ENCODE measurements around the gene ADGRG3. TPM values are rescaled to one million over a fixed set of nuclear protein-coding genes. Genes with fewer than 3 reads are reported as not detected.

The ADGRG3 gene
- total RNA-seq, 4 donors from 2014 or later, result 3.8 to 14.2 (median 8.2) TPM

- Histone ChIP-seq H3K36me3 (no peaks in the 10 kb centered on the region), H3K27ac (no peak overlapping the region), H3K4me3 (replicated peaks in 1 of 3) (no peak overlapping the region), H3K4me1 (peaks cover 0 to 14% of the 10 kb centered on the region in 2 donors), H3K27me3 (no peaks in the 10 kb centered on the region), H3K9me3 (no peaks in the 10 kb centered on the region)
- WGBS, 2 donors, result 92 to 96% methylated on average over 11 of the region's 11 CpGs
- DNase-seq, result no peak
- TF ChIP-seq, protein P1, sequence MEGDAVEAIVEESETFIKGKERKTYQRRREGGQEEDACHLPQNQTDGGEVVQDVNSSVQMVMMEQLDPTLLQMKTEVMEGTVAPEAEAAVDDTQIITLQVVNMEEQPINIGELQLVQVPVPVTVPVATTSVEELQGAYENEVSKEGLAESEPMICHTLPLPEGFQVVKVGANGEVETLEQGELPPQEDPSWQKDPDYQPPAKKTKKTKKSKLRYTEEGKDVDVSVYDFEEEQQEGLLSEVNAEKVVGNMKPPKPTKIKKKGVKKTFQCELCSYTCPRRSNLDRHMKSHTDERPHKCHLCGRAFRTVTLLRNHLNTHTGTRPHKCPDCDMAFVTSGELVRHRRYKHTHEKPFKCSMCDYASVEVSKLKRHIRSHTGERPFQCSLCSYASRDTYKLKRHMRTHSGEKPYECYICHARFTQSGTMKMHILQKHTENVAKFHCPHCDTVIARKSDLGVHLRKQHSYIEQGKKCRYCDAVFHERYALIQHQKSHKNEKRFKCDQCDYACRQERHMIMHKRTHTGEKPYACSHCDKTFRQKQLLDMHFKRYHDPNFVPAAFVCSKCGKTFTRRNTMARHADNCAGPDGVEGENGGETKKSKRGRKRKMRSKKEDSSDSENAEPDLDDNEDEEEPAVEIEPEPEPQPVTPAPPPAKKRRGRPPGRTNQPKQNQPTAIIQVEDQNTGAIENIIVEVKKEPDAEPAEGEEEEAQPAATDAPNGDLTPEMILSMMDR (IDR thresholded peaks at IDR 0.05), result no peak
- TF ChIP-seq POLR2A (IDR thresholded peaks at IDR 0.05), result no peak
- intact Hi-C loops (cut with DNase I), result no loop called here
Measured at GRCh38 chr16:57703416-57704010, 35.4 kb downstream of the ADGRG3 start.

- H3K4me3 ChIP-seq (replicated peaks in 1 of 3), result no peak overlapping the region
- WGBS, 2 donors, result 54 to 56% methylated on average over 11 of the region's 11 CpGs
- peak overlapping the region in 2 of 3 donors; percentile 22 to 30 for H3K27ac ChIP-seq
- no peaks in the 10 kb centered on the region for H3K27me3 ChIP-seq
- peak; percentile 57 to 58 for DNase-seq
- no peaks in the 10 kb centered on the region for H3K36me3 ChIP-seq
- no peaks in the 10 kb centered on the region for H3K9me3 ChIP-seq
- intact Hi-C loops (cut with DNase I), result no loop called here
- H3K4me1 ChIP-seq, result peaks cover 0 to 14% of the 10 kb centered on the region in 2 donors
- TF ChIP-seq, protein P1 (IDR thresholded peaks at IDR 0.05), result no peak
- TF ChIP-seq POLR2A (IDR thresholded peaks at IDR 0.05), result no peak
Measured at GRCh38 chr16:57704011-57704904, 36.2 kb downstream of the ADGRG3 start.

- 96 to 97% methylated on average over 4 of the region's 4 CpGs for WGBS, 2 donors
- TF ChIP-seq, protein P1 (IDR thresholded peaks at IDR 0.05), result no peak
- TF ChIP-seq POLR2A (IDR thresholded peaks at IDR 0.05), result no peak
- Histone ChIP-seq H3K4me1 (peaks cover 0 to 14% of the 10 kb centered on the region in 2 donors), H3K36me3 (no peaks in the 10 kb centered on the region), H3K27ac (peak overlapping the region in 1 of 3 donors; percentile 22), H3K4me3 (replicated peaks in 1 of 3) (no peak overlapping the region), H3K9me3 (no peaks in the 10 kb centered on the region), H3K27me3 (no peaks in the 10 kb centered on the region)
- intact Hi-C loops (cut with DNase I), result no loop called here
- DNase-seq, result no peak
Measured at GRCh38 chr16:57704905-57705852, 37.1 kb downstream of the ADGRG3 start.

- Histone ChIP-seq H3K27me3 (no peaks in the 10 kb centered on the region), H3K4me1 (peaks cover 0 to 8% of the 10 kb centered on the region in 2 donors), H3K4me3 (replicated peaks in 1 of 3) (no peak overlapping the region), H3K36me3 (no peaks in the 10 kb centered on the region), H3K27ac (no peak overlapping the region), H3K9me3 (no peaks in the 10 kb centered on the region)
- TF ChIP-seq POLR2A (IDR thresholded peaks at IDR 0.05), result no peak
- TF ChIP-seq, protein P1 (IDR thresholded peaks at IDR 0.05), result no peak
- WGBS, 2 donors, result 36 to 73% methylated on average over 1 of the region's 1 CpG
- no peak for DNase-seq
- intact Hi-C loops (cut with DNase I), result no loop called here
Measured at GRCh38 chr16:57706717-57707116, 38.6 kb downstream of the ADGRG3 start.

Data from thyroid gland (tissue), 4 donors.